GM21825 (cell line): ENCODE results near the gene NUP214.

Source experiments
- ATAC-seq: cut with Tn5 transposase; IDR thresholded peaks from one replicate; pipeline ENCODE4 v1.9.1; 2021; ENCODE audit warnings: mild to moderate bottlenecking, moderate library complexity; ENCODE audit not compliant: unreplicated experiment

Gene NUP214

DNA sequence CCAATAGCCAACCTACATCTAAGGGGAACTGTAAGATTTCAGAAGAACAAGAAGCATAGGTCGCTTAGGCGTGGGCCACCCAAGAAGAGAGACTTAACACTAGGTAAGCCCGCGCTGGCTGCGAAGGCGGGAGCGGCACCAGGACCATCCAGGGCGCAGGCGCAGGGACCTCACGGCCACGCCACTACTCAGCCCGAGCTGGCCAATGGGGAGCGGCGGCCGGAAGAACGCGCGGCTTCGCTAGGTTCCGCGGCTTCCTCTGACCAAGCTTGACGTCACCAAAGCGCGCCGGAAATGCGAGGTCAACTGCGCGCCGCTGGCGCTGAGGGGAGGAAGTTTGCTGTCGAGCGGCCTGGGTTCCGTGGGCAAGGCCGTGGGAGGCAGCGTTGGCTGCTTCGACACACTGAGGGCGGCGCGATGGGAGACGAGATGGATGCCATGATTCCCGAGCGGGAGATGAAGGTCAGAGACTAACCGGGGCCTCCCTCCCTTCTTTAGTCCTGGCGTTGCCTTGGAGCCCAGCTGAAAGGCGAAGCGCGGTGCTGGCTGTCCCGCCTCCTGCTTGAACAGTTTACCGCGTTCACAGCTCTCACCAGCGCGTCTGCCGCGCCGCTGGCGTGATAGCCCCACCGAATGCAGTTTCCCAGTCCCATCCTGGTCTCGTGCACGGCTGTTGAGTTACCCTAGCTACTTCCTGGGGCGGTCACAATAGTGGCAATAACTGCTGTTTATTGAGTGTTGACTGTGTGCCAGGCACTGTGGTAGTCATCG lies at the start of gene NUP214:
TSS of gene NUP214 (plus strand) at position 299 of the 771 bp plus-strand sequence. CDS start at position 418, 119 bp downstream.
- ATAC-seq, result peak; percentile 96

DNA sequence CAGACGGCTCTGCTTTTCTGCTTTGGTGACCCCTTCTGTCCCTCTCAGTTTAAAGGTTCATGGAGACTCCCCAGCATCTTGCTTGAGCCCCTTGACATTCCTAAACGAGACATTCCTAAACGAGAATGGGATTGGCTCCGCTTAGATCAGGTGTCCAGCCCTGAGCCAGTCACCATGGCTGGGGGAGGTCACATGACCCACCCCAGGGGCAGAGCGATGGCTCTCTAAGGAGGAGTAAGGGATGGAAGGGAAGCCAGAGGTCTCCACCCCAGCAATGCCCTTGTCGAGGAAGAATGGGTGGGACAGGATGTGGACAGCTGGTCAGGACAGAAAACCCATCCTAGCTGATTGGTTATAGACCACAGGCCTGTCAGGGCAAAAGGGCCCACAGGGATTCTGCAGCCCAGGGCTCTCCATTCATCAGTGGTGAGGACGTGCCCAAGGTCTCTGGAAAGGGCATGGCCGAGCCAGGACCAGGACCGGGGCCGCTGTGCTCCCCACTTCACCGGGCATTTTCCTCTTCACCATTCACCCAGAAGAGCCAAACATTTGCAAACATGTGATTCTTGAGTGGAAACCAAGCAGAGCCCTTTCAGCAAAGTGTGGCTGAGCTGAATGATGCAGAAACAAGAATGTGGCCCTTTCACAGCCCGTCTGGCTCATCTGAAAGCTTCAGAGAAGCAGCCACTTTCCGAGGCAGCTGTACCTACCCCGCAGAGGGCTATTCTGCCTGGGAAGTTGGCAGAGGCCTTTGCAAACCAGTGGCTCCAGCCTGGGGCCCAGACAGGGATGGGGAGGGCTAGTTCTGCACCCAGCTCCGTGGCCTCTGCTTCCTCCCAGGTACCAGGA lies 48.8 kb upstream of the NUP214 start:
- ATAC-seq, result no peak

DNA sequence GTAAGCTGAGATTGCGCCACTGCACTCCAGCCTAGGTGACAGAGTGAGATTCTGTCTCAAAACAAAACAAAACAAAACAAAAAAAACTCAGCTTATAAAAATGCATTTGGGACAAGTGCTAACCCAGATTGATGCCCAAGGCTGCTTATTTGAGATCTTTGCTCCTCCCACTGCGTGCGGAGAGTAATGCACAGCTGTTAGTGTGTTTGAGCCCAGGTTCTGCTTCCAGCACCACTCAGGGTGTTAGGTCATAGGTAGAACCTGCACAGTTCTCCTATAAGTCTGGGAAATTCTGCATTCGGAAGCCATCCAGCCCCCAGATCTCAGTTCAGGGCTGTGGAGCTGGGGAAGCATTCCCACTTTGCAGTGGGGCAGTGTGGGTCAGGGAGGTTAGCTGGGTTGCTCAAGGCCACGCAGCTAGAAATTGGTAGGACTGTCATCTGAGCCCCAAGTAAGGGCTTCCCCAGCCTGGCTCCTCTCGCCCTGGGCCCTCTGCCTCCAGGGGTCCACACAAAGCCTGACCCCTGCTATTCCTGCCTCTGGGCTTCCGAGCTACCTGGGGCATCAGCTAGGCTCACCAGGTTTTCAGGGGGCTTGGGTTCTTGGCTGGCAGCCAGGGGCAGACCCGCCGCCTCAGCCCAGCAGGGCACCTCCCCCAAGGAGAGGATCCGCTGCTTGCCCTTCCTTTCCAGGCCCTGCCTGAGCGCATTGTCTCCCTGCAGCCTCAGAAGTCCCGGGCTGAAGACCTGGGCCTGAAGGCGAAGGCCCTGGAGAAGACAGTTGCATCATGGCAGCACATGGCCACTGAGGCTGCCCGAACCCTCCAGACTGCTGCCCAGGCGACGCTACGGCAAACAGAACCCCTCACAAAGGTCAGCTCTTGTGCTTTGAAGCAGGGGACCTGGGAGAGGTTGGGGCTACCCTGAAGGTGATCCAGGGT lies 46.7 kb upstream of the NUP214 start:
- ATAC-seq, result no peak

DNA sequence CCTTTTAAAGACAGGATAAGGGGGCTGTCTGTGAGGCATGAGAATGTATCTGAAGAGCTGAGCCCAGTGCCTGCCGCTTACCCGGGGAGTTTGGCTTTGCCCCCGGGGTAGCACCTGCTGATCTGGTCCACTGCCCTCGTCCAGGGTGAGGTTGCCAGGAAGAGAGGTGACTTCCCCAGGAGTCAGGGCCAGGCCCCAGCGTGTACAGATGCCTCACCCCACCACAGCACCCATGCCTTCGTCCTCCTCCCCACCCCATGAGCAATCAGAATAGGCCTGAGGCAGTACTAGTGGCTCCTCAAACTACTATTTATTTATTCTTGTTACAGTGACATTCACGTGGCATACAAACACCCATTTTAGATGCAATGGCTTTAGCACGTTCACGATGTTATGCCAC lies 44.8 kb upstream of the NUP214 start:
- no peak for ATAC-seq

DNA sequence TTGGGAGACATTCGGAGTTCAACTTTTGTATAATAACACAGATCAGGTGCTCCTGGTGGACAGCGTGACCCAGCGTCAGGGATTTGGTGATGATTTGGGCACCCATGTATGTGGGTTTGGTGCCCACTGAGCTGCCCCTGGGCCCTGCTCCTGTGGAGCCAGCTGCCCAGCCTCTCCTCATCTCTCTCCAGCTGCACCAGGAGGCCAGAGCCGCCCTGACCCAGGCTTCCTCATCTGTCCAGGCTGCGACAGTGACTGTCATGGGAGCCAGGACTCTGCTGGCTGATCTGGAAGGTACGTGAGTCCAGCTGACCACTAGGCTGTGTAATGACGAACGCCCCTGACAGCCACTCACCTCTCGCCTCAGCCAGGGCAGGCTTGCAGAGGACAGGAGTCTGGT lies 43.5 kb upstream of the NUP214 start:
- ATAC-seq, result no peak

DNA sequence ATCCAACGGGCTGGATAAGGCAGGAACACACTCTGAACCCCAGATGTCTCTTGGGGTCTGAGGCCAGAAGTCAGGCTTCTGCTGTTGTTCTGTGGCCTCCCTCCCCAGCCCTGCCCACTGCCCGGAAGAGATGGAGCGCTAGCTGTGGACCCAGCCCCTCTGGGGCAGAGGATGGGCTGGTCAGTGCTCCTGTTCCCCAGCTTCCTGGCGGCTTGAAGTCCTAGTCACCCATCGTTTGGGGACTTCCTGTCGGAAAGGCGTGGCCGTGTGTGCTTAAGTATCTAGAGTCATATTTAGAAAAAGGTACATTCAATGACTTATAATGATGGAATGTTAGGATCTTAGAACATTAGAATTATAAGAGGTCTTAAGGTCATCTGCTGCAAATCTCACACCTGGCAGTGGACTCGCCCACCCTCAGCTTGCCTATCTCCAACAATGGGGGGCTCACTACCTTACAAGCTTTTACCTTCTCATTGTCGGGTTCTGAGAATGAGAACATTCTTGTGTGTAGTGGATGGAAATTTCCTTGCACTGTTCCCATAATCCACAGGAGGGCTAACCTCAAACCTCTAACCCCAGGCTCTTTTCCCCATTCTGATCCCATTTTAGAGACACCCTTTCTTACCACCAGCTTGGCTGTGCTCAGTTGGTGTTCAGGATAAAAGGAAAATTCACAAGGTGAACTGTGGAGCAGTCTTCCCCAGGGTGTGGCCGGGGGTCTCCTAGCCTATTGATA lies 42.4 kb upstream of the NUP214 start:
- ATAC-seq, result no peak

DNA sequence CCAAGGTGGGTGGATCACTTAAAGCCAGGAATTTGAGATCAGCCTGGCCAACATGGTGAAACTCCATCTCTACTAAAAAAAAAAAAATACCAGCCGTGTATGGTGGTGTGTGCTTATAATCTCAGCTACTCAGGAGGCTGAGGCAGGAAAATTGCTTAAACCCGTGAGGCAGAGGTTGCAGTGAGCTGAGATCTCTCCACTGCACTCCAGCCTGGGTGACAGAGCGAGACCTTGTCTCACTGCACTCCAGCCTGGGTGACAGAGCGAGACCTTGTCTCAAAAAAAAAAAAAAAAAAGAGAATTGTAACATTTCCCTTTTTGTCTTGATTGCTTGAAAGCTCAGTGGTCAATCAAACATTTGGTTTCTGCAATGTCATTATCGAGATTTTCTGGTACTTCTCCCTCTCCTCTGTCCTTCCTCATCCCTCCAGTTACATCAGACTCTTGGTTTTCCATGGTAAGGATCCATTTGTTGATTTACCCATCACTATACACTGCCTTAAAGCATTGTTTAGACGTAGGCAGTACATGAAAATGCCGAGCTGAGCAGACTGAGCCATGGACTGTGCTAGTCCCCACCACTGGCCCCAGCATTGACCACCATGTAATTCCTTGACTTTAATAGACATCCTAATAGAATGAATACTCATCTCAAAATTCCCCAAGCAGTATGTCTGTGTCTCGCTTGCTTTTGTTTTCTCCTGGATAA lies 40.6 kb upstream of the NUP214 start:
- no peak for ATAC-seq

DNA sequence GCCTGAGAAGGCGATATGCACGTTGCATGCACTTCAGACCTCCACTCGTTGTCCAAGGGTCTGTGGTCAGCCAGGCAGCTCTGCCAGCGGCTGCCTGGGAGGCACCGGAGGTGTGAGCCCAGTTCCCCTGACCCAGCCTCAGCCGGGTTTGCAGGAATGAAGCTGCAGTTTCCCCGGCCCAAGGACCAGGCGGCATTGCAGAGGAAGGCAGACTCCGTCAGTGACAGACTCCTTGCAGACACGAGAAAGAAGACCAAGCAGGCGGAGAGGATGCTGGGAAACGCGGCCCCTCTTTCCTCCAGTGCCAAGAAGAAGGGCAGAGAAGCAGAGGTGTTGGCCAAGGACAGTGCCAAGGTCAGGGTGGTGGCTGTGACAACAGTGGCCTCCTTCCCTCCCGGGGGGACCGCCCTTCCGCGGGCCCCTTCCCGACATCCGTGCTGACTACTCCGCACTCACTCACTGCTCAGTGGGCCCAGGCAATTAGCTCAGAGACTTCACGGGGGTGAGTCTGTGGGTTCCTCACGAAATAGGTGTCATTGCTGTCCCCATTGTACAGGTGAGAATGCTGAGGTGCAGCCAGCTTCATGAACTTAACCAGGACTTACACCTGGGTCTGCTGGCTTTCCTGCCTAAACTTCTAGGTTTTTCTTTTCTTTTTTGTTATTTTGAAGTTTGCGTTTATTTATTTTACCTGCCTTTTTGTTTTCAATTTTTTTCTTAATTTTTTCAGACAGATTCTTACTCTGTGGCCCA lies 39.8 kb upstream of the NUP214 start:
- no peak for ATAC-seq

DNA sequence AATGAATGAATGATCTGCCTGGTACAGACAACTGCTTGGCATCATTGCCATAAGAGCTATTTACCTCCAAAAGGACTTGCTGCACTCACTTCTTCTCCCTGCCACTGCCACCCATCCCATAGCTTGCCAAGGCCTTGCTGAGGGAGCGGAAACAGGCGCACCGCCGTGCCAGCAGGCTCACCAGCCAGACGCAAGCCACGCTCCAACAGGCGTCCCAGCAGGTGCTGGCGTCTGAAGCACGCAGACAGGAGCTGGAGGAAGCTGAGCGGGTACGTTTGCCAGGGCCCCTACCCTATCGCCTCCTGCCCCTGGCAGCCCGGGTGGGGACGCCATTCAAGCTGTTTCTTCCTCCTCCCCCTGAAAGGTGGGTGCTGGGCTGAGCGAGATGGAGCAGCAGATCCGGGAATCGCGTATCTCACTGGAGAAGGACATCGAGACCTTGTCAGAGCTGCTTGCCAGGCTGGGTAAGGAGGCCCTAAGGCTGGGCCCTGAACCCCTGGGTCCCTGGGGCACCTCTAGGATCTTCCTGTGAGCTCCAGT lies 38.0 kb upstream of the NUP214 start:
- no peak for ATAC-seq

DNA sequence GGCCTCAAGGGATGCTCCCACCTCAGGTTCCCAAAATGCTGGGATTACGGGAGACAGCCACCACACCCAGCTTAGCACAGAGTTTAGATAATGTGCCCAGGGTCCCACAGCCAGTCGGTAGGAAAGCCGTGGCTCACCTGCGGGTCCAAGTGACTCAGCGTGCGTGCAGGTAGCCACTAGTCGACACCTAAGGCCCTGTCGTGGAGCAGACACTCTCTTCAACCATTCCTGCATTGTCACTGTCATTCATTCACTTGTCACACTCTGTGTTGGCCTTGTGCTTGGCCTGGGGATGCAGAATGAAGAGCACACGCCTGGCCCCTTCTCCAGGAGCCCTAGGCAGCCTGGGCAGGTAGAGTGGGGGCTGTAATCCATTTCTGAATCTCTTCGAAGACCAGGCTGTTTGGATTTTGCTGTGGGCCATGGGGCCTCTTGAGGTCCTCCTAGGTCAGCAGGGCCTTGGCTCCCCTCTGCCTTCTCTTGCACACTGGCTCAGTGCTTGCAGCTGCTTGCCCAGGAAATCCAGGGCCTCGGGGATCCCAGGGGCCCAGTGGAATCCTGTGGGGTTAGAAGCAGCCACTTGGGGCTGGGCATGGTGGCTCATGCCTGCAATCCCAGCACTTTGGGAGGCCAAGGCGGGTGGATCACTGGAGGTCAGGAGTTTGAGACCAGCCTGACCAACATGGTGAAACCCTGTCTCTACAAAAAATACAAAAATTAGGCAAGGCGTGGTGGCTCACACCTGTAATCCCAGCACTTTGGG lies 35.2 kb upstream of the NUP214 start:
- ATAC-seq, result no peak

DNA sequence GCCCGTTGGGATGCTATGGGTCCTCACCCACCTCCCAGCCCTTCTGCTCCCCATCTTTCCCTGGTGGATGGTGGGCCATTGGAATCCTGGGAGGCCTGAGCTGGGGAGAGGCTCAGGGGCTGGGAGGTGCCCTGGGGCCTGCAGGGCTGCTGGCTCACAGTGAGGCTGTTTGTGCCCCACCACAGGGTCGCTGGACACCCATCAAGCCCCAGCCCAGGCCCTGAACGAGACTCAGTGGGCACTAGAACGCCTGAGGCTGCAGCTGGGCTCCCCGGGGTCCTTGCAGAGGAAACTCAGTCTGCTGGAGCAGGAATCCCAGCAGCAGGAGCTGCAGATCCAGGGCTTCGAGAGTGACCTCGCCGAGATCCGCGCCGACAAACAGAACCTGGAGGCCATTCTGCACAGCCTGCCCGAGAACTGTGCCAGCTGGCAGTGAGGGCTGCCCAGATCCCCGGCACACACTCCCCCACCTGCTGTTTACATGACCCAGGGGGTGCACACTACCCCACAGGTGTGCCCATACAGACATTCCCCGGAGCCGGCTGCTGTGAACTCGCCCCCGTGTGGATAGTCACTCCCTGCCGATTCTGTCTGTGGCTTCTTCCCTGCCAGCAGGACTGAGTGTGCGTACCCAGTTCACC lies 33.9 kb upstream of the NUP214 start:
- ATAC-seq, result no peak

DNA sequence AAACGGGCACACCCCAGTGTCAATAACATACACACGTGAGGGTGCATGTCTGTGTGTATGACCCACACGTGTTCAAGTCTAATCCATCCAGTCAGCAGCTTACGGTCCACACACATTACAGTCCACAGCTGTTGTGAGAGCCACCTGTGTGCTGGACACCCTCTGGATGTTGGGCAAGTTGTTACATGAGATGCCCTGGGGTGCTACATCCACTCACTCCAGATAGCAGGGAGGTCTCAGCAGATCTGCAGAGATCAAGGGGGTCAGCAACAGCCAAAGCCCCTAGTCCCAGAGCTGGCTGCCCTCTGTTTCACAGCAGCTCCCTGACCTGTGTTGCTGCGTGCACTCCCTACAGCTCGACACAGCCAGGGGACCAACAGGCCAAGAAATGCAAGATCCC lies 33.4 kb upstream of the NUP214 start:
- ATAC-seq, result no peak

DNA sequence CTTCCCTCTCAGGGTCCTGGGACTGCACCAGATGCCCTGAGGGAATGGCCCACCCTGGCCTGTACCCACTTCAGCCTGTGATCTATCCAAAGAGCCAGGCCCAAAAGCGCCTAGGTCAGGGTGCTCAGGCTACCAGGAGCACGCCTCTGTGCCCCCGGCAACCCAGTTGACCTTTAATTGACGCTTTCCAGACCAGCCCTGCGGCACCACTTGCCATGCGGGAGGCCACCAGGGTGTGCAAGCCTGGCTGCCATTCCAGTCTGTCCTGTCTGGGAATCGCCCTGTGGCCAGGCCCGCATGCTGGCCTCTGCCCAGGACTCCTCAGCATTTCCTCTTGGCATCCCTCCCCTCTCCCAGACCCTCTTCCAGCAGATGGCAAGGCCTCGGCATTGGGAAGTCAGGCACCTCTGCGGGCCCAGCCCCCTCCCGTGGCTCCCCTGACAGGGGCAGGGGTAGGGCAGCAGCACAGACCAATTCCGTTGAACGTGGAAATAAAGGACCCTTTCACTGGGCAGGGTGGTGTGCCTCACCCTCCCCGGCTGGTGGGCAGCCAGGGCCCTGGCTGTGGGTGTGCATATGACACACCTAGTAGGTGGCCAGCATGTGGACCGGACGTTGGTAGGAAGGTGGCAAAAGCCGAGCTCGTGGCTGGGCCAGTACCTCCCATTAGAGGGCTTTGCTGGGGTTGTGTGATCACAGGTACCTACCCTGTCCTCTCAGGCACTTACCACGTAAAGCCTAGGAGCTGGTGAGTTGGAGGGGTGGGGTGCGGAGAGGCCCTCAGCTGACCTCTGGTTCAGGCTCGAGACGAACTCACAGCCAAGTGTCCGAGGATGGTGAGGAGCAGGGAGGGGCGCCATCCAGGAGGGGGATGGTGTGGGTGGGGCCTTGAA lies 32.6 kb upstream of the NUP214 start:
- no peak for ATAC-seq

DNA sequence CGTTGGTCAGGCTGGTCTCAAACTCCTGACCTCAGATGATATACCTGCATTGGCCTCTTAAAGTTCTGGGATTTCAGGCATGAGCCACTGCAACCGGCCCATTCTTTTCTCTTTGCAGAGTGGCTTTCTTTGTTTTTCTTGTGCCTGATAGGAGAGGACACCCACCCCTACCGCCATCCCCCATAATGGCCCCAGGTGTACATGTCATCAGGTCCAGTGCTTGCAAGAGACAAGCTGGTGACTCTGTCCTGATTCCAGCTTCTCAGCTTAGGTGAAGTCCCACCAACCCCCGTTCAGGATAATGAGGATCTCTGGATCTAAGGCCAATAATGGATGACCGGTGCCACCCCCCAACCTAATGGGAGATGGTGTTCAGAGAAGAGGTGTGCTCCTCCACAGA lies 31.4 kb upstream of the NUP214 start:
- ATAC-seq, result no peak

DNA sequence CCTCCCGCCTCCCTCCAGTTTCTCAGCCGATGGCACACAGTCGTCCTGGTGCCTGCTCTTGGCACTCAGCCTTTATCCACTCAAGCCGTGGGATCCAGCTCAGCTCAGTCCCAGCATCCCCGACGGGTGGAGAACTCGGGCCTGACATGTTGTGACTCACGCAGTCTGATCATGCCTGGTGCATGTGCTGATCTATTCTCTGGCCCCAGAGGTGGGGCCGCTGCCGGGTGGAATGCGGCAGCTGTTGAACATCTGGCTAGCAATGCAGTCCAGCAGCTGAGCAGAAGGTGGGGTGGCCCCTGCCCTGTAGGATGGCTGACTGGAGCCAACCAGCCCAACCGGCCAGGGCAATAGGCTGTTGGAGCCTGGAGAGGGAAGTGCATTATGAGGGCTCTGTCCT lies 30.8 kb upstream of the NUP214 start:
- no peak for ATAC-seq

DNA sequence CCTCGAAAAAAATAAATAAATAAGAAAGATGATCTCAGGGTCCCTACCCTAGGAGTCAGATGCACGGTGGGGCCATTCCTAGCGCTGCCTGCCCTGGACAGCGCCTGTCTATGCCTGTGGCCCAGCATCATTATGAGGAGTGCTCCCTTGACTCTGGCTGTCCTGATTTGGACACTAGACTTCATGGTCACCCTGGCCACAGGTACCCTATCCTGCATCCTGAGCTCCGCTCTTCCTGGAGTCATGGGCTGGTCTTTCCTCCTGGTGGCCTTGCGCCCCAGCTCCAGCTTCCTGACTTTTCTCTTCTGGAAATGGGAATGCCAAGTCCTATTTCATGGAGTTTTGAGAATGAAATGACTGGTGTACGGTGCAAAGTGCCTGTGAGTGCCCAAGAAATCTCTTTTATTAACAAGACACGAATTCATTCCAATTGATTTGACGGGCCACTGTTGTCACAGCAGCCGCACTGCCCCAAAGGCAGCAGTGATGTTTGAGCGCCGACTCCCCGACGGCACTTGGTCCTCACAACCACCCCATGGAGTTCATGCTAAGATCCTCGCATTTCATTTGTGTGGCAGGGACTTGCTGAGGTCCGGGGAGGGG lies 29.6 kb upstream of the NUP214 start:
- ATAC-seq, result no peak
